Measurements from ENCODE around the gene PKD2L1.
A peak's percentile ranks its signal among the peaks of the same experiment; 100 is the strongest.
"Not testable (repeated sequence)": the region's sequence is repeated elsewhere in the genome, so short reads cannot be mapped to it uniquely, and the experiment has no call there.

Gene PKD2L1

GRCh38 chr10:100286051-100287033 is 43.7 kb downstream of the PKD2L1 start, which contains the start of gene BLOC1S2:
Gene BLOC1S2, minus strand, starts transcription at chr10:100286680. Its CDS starts 21 bp downstream, at chr10:100286659.
- peak; percentile 88 for DNase-seq (ENCODE audit: low read depth)

GRCh38 chr10:100285326-100285725 is 44.7 kb downstream of the PKD2L1 start:
- not testable (repeated sequence) for DNase-seq (ENCODE audit: low read depth)

GRCh38 chr10:100282907-100283306 is 47.1 kb downstream of the PKD2L1 start:
- no peak for DNase-seq (ENCODE audit: low read depth)

- DNase-seq (ENCODE audit: low read depth) = not testable (repeated sequence)
Measured at GRCh38 chr10:100276971-100277370, 53.1 kb downstream of the PKD2L1 start.

- DNase-seq (ENCODE audit: low read depth) = peak; percentile 89
Measured at GRCh38 chr10:100267239-100268104, 62.6 kb downstream of the PKD2L1 start, which contains the start of gene CWF19L1. Gene CWF19L1, minus strand, starts transcription at chr10:100267638. Its CDS starts 45 bp downstream, at chr10:100267593.

- DNase-seq (ENCODE audit: low read depth) = peak; percentile 58
Measured at GRCh38 chr10:100265821-100266485, 64.1 kb downstream of the PKD2L1 start.

GRCh38 chr10:100254191-100254590 is 75.8 kb downstream of the PKD2L1 start:
- DNase-seq (ENCODE audit: low read depth) = no peak

- no peak for DNase-seq (ENCODE audit: low read depth)
Measured at GRCh38 chr10:100253041-100253440, 77.0 kb downstream of the PKD2L1 start.

- no peak for DNase-seq (ENCODE audit: low read depth)
Measured at GRCh38 chr10:100248820-100249219, 81.2 kb downstream of the PKD2L1 start.

- DNase-seq (ENCODE audit: low read depth) = peak; percentile 80
Measured at GRCh38 chr10:100245484-100246220, 84.4 kb downstream of the PKD2L1 start.

- no peak for DNase-seq (ENCODE audit: low read depth)
Measured at GRCh38 chr10:100239851-100240250, 90.2 kb downstream of the PKD2L1 start.

- no peak for DNase-seq (ENCODE audit: low read depth)
Measured at GRCh38 chr10:100238429-100238828, 91.6 kb downstream of the PKD2L1 start.
